ENCODE results near the gene TTC9C.

- TF ChIP-seq REST (IDR thresholded peaks at IDR 0.05; ENCODE audit: insufficient read depth in 1 of 2, low read depth in 2 of 2, low read length in 2 of 2) (no peak; a peak in 1 of 4 replicates), POLR2AphosphoS5 (IDR thresholded peaks at IDR 0.05; ENCODE audit: low read depth, low read length) (no peak), TAF1 (IDR thresholded peaks at IDR 0.05; ENCODE audit: borderline replicate concordance, insufficient read depth, low read length) (no peak), SIN3A (IDR thresholded peaks at IDR 0.05; ENCODE audit: borderline replicate concordance, insufficient read depth, low read length) (peak; percentile 80; the same call in 1 of the 2 replicates), FOXP2 (optimal IDR thresholded peaks at IDR 0.05; ENCODE audit: borderline replicate concordance, extremely low read depth, extremely low read length, insufficient read depth) (no peak)
Observed at GRCh38 chr11:62689421-62690183, 38.7 kb upstream of the TTC9C start, which contains the start of gene LRRN4CL.
